ENCODE data around the gene COMT. TPM values are rescaled to one million over a fixed set of nuclear protein-coding genes. Genes with fewer than 3 reads are reported as not detected.

COMT gene
- total and polyA plus RNA-seq, 2 experiments from 2014 or later: 490 to 508 TPM

- Histone ChIP-seq H3K27ac (no peak overlapping the region), H3K27me3 (replicated peaks; ENCODE audit: insufficient read depth) (no peaks in the 10 kb centered on the region), H4K20me1 (ENCODE audit: insufficient read depth) (no peaks in the 10 kb centered on the region), H2AFZ (no peak overlapping the region), H3K9me3 (ENCODE audit: low read depth) (no peaks in the 10 kb centered on the region), H3K36me3 (ENCODE audit: low read depth) (no peaks in the 10 kb centered on the region), H3K4me2 (ENCODE audit: unreplicated experiment) (no peak overlapping the region), H3K4me3 (no peak overlapping the region), H3K79me2 (ENCODE audit: insufficient read depth) (0 out of 2 replicates have a peak, but pooled peaks cover 3% of the 10 kb centered on the region), H3K4me1 (ENCODE audit: insufficient read depth) (no peaks in the 10 kb centered on the region), H3K9ac (no peak overlapping the region), H3K9me2 (ENCODE audit: insufficient read depth) (no peaks in the 10 kb centered on the region), H3F3A (ENCODE audit: insufficient read depth) (no peaks in the 10 kb centered on the region)
- in situ Hi-C loops (cut with MboI): no loop called here
- TF ChIP-seq EZH2phosphoT487 (IDR thresholded peaks at IDR 0.05; ENCODE audit: insufficient read depth, low read depth) (no peak), EZH2 (IDR thresholded peaks at IDR 0.05; ENCODE audit: insufficient read depth, poor library complexity, severe bottlenecking) (no peak)
- no peak for DNase-seq
- 90 to 95% methylated on average over 21 of the region's 21 CpGs for WGBS, 2 experiments (ENCODE audit: low coverage in 1 of 2, low lambda C conversion rate in 2 of 2, missing lambda C conversion rate in 2 of 2)
Observed at GRCh38 chr22:19929586-19930550, 11.7 kb upstream of the COMT start.

- Histone ChIP-seq H3K9me3 (ENCODE audit: low read depth) (no peaks in the 10 kb centered on the region), H3F3A (ENCODE audit: insufficient read depth) (no peaks in the 10 kb centered on the region), H2AFZ (no peak overlapping the region), H3K9me2 (ENCODE audit: insufficient read depth) (no peaks in the 10 kb centered on the region), H3K9ac (no peak overlapping the region), H3K27me3 (replicated peaks; ENCODE audit: insufficient read depth) (no peaks in the 10 kb centered on the region), H3K4me1 (ENCODE audit: insufficient read depth) (no peaks in the 10 kb centered on the region), H3K79me2 (ENCODE audit: insufficient read depth) (0 out of 2 replicates have a peak, but pooled peaks cover 7% of the 10 kb centered on the region), H3K36me3 (ENCODE audit: low read depth) (no peaks in the 10 kb centered on the region), H3K27ac (no peak overlapping the region), H4K20me1 (ENCODE audit: insufficient read depth) (no peaks in the 10 kb centered on the region), H3K4me2 (ENCODE audit: unreplicated experiment) (no peak overlapping the region), H3K4me3 (no peak overlapping the region)
- in situ Hi-C loops (cut with MboI): no loop called here
- TF ChIP-seq EZH2 (IDR thresholded peaks at IDR 0.05; ENCODE audit: insufficient read depth, poor library complexity, severe bottlenecking) (no peak), EZH2phosphoT487 (IDR thresholded peaks at IDR 0.05; ENCODE audit: insufficient read depth, low read depth) (no peak)
- no peak for DNase-seq
- 89 to 91% methylated on average over 21 of the region's 21 CpGs for WGBS, 2 experiments (ENCODE audit: low coverage in 1 of 2, low lambda C conversion rate in 2 of 2, missing lambda C conversion rate in 2 of 2)
Observed at GRCh38 chr22:19930551-19931486, 10.8 kb upstream of the COMT start.

DNA sequence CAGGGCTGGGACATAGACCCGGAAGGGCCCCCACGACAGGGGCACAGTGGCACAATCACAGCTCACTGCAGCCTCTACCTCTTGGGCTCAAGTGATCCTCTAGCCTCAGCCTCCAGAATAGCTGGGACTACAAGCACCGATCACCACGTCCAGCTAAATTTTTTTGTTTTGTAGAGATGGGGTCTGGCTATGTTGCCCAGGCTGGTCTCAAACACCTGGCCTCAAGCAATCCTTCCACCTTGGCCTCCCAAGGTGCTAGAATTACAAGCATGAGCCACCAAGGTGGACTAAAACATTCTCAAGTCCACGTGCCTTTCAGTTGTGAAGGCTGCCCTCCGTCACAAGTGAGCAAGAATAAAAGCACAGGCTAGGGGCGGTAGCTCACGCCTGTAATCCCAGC lies 10.1 kb upstream of the COMT start:
- Histone ChIP-seq H3K36me3 (ENCODE audit: low read depth) (no peaks in the 10 kb centered on the region), H2AFZ (no peak overlapping the region), H3K9me3 (ENCODE audit: low read depth) (no peaks in the 10 kb centered on the region), H3K4me3 (no peak overlapping the region), H3K27ac (no peak overlapping the region), H4K20me1 (ENCODE audit: insufficient read depth) (no peaks in the 10 kb centered on the region), H3K9me2 (ENCODE audit: insufficient read depth) (no peaks in the 10 kb centered on the region), H3K79me2 (ENCODE audit: insufficient read depth) (0 out of 2 replicates have a peak, but pooled peaks cover 7% of the 10 kb centered on the region), H3K4me1 (ENCODE audit: insufficient read depth) (no peaks in the 10 kb centered on the region), H3K9ac (no peak overlapping the region), H3K27me3 (replicated peaks; ENCODE audit: insufficient read depth) (no peaks in the 10 kb centered on the region), H3K4me2 (ENCODE audit: unreplicated experiment) (no peak overlapping the region), H3F3A (ENCODE audit: insufficient read depth) (no peaks in the 10 kb centered on the region)
- in situ Hi-C loops (cut with MboI): no loop called here
- 92 to 95% methylated on average over 8 of the region's 8 CpGs for WGBS, 2 experiments (ENCODE audit: low coverage in 1 of 2, low lambda C conversion rate in 2 of 2, missing lambda C conversion rate in 2 of 2)
- DNase-seq: no peak
- TF ChIP-seq EZH2 (IDR thresholded peaks at IDR 0.05; ENCODE audit: insufficient read depth, poor library complexity, severe bottlenecking) (no peak), EZH2phosphoT487 (IDR thresholded peaks at IDR 0.05; ENCODE audit: insufficient read depth, low read depth) (no peak)
